SH-SY5Y (cell line): ENCODE results near the gene LAPTM5.
A peak's percentile ranks its signal among the peaks of the same experiment; 100 is the strongest.

Source experiments
- GATA2 ChIP-seq: IDR thresholded peaks from 2 replicates; pipeline ENCODE4 v1.6.1; 2011; ENCODE audit warnings: mild to moderate bottlenecking, low read depth, low read length
- GATA3 ChIP-seq: IDR thresholded peaks from 2 replicates; pipeline ENCODE4 v1.6.1; 2011; ENCODE audit warnings: low read depth, mild to moderate bottlenecking, low read length, moderate library complexity

LAPTM5 gene

DNA sequence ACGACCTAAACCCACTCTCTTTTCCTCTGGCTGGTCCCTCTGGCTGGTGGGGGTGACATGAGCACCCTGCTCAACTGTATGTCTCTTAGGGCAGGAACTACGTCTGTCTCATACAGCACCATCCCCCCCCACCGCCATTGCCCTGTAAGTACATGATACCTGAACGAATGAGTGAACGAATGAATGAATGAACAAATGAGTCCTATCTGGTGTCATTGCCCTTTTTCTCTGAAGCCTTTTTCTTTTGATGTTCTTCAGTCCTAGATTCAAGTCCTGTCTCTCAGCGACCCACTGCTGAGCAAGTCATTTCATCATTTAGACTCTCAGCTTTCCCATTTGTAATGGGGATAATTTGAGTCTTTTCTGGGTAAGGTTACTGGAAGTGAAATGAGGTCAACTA lies 45.0 kb downstream of the LAPTM5 start:
- no peak for TF ChIP-seq GATA2
- no peak for TF ChIP-seq GATA3

- no peak for TF ChIP-seq GATA3
- TF ChIP-seq GATA2: no peak
Measured at GRCh38 chr1:30710407-30710806, 47.2 kb downstream of the LAPTM5 start.

DNA sequence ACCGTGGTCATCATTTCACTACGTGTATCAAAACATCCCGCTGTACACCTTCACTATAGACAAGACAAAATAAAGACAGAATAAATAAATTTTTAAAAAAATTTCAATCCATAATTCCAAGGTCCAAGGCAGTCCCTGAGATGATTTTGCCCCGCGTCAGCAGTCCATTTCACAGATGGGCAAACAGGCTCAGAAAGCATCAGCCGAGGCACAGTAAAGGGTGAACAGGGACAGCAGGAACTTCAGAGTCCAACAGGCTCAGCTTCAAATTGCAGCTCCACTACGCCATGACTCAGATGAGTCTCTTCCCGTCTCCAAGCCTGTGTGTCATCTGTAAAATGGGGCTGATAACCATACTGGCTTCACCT lies 49.2 kb downstream of the LAPTM5 start:
- TF ChIP-seq GATA3 (no peak), GATA2 (no peak)

DNA sequence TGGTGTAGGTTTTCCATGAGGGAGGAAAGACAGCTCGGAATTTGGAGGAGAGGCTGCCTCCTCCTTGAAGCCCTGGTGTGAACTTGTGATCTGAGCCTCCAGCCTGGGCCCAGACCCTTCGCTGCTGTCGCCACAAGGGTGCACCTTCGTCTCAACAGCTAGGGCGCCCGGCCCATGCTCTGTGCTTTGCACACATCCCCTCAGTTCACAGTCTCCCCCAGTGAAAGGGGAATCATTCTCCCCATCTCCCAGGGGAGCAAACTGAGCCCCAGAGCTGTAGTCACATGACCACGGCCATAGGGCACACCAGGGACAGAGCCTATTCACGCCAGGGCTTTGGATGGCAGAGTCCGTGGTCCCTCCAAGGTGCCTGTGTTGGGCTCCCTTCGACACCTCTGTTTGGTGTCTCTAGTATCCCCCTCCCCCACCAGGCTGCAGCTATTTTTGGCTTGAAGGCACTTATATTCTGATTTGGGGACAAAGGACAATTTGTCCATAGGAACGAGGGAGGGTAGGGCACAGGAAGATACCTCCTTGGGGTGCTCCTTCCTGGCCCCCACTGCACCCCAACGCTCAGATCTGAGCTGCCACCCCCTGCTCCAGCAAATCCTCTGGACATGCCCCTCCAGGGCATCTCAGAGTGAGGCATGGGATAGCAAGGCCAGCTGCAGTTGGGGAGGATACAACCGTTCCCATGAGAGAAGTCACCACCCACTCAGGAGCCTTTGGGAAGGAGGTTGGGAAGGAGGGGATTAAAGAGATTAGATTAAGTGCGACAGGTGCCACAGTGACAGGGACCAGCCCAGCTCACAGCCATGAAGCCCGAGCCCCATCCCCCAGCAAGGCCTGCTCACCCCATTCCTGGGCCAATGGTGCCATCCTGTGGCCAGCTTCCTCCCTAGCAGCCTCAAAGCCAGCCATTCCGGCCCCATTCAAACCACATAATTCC lies 49.9 kb downstream of the LAPTM5 start:
- TF ChIP-seq GATA2 (peak; percentile 15; the same call in 1 of the 2 replicates), GATA3 (no peak)

- no peak for TF ChIP-seq GATA2
- TF ChIP-seq GATA3: no peak
Measured at GRCh38 chr1:30706528-30706927, 51.0 kb downstream of the LAPTM5 start.

DNA sequence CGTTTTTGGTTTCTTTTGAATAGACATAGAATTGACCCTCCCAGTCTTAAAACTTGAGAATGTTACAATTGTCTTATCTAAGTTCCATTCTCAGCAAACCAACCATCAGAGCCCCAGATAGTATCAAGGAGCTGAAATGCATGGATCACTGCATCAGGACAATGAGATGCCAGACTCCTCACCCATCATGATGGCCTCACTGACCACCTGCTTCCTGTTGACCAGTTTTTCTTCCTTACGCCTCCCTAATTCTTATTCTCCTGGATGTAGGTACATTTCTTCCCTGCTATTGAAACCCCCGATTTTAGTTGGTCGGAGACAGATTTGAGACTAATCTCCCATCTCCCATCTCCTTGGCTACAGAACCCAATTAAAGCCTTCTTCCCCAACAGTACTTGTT lies 51.9 kb downstream of the LAPTM5 start:
- no peak for TF ChIP-seq GATA3
- TF ChIP-seq GATA2: no peak

- TF ChIP-seq GATA2 (no peak), GATA3 (no peak)
Measured at GRCh38 chr1:30704765-30705509, 52.6 kb downstream of the LAPTM5 start.

DNA sequence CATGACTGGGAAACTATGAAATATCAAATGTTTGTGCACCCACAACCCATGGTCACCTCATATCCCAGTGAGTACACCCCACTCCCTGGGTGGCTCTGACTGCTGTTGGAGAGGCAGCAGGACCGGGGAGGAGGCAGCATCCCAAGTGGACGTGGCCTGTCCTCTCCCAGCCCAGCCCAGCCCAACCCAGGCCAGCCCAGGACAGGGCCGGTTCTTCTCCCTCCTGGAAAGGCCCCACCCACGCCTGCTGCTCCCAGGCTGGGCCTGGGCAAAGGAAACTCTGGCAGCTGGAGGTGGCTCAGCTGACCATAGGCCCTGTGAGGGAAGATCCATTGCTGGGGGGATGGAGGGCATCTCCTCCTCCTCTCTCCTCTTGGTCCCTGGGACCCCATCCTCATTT lies 53.3 kb downstream of the LAPTM5 start:
- no peak for TF ChIP-seq GATA2
- TF ChIP-seq GATA3: no peak

DNA sequence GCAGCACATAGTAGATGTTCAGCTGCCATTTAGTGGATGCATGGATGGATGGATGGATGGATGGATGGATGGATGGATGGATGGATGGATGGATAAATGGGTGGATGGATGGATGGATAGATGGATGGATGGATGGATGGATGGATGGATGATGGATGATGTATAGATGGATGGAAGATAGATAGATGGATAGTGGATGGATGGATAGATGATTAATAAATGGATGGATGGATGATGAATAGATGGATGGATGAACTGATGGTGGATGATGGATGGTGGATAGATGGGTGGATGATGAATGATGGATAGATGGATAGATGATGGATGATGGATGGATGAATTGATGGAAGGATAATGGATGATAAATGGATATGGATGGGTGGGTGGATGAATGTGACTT lies 54.8 kb downstream of the LAPTM5 start:
- TF ChIP-seq GATA2: no peak
- TF ChIP-seq GATA3: no peak

DNA sequence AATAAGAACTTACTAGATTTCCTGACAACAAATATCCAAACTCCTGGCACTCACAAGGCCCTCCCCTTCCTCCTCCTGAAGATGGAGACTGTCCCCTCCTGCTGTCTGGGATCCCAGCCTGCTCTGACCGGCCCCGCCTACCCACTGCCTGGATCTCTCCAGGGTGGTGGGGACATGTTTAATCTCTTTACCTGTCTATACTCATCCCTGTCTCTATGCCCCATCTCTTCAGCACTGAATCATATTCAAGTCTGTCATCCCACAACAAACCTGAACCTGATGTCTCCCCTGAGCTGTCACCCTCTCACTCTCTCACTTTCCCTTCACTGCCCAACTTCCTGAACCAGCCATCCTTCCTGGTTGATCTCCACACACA lies 56.3 kb downstream of the LAPTM5 start:
- TF ChIP-seq GATA3: no peak
- TF ChIP-seq GATA2: no peak

DNA sequence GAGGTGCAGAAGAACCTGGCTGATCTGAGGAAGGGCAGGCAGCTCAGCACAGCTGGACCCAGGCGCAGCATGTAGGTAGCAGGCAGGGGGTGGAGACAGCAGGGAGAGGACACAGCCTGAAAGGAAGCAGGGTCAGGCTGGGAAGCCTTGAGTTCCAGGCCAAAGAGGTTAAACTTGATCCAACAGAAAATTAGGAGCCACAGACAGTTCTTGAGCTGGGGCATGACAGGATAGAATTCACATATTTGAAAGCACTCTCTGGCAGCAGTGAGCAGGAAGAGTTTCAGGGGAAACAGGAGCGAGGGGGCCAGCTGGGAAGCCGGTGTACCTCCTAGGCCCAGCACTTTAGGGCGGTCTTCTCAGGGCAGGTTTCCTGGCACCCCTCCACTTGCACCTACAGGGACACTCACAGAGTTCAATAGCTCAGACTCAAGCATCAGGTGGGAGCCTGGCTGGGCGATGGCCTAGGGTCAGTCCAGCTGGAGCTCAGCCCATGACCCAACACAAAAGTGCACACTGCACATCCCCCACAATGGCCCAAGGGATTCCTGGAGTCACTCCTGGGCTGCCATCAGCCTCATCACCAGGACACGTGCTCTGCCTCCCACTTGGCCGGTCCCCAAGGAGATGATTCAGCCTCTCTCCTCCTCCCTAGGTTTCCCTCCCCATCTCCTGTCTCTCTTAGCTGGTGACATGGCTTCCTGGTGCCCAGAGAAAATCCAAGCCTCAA lies 56.9 kb downstream of the LAPTM5 start:
- TF ChIP-seq GATA3 (no peak), GATA2 (no peak)

- TF ChIP-seq GATA3 (no peak), GATA2 (no peak)
Measured at GRCh38 chr1:30699762-30700161, 57.8 kb downstream of the LAPTM5 start.

- TF ChIP-seq GATA3 (no peak), GATA2 (no peak)
Measured at GRCh38 chr1:30698401-30698981, 59.1 kb downstream of the LAPTM5 start.

DNA sequence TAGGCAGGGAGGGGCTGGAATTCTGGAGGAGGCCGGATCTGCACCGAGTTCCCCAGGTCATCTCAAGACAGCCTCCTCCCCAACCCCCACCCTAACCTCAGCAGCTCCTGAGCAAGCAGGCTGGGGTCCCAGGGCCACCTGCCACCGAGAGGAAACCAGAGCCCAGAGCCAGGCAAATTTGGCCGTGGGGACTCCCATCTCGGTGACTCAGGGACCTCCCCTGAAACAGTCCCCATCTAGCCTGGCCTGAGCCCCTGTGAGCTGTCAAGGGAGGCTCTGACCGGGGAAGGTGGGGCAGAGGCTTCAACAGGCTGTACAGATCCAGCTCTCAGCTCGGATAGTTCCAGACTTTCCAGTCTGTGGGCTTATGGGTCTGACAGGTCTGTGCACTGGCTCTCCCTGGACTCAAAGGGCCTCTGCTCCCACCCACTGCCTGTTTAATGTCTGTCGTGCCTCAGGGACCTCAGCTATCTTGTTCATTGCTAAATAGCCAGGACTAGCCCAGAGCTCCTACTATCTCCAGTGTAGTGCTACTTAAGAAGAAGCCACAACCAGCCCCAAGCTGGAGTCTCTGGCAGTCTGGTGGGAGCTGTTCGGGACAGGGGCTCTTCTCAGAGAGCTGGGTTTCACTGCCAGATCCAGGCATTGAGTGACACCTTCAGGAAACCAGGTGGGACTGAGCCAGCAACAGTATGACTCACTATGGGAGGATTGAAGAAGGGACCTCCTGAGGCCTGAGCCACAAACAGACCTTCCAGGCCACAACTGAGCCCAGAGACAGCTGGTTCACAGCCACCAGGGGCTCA lies 59.8 kb downstream of the LAPTM5 start:
- TF ChIP-seq GATA2 (no peak), GATA3 (no peak)
